KOPT-K1 (cell line): Measurements from ENCODE around the gene TMEM201.

Experiments
- H3K27ac ChIP-seq: fragments of 200-600 bp; sonication (generic); 2 replicates; pipeline ENCODE4 v1.5.1; 2016; ENCODE audit warnings: antibody characterized with exemption, mild to moderate bottlenecking, low read depth, low read length; ENCODE audit not compliant: poor library complexity, severe bottlenecking
- H3K36me3 ChIP-seq: fragments of 200-600 bp; sonication (generic); 2 replicates; pipeline ENCODE4 v1.5.1; 2017; ENCODE audit warnings: antibody characterized with exemption, mild to moderate bottlenecking, low read length, moderate library complexity; ENCODE audit not compliant: insufficient read depth
- H3K9me3 ChIP-seq: fragments of 200-600 bp; sonication (generic); 2 replicates; pipeline ENCODE4 v1.5.1; 2017; ENCODE audit warnings: antibody characterized with exemption, low read length, mild to moderate bottlenecking; ENCODE audit not compliant: insufficient read depth, poor library complexity, severe bottlenecking

TMEM201 gene, protein sequence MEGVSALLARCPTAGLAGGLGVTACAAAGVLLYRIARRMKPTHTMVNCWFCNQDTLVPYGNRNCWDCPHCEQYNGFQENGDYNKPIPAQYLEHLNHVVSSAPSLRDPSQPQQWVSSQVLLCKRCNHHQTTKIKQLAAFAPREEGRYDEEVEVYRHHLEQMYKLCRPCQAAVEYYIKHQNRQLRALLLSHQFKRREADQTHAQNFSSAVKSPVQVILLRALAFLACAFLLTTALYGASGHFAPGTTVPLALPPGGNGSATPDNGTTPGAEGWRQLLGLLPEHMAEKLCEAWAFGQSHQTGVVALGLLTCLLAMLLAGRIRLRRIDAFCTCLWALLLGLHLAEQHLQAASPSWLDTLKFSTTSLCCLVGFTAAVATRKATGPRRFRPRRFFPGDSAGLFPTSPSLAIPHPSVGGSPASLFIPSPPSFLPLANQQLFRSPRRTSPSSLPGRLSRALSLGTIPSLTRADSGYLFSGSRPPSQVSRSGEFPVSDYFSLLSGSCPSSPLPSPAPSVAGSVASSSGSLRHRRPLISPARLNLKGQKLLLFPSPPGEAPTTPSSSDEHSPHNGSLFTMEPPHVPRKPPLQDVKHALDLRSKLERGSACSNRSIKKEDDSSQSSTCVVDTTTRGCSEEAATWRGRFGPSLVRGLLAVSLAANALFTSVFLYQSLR

DNA sequence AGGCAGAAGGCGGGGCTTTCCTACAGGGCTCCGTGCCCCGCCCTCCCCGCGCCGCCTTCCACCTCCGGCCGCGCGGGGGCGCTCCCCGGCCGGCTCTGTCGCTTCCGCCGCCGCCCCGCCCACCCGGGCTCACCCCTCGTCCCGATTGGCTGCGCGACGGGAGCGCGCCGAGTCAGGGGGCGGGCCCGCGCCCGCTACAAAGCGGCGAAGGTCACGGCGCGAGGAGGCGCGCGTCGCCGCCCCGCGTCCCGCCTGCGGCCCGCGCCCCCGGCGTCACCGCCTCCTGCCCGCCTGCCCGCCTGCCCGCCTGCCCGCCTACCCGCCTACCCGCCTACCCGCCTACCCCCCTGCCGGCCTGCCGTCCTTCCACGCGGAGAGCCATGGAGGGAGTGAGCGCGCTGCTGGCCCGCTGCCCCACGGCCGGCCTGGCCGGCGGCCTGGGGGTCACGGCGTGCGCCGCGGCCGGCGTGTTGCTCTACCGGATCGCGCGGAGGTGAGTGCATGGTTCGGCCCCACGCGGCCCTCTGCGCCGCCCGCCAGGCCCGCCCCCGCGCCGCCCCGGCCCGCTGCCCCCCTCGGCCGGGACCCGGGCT is at the start of gene TMEM201:
Gene TMEM201 (plus strand): TSS at position 361 of the 593 bp plus-strand sequence. CDS start 20 bp downstream, at position 381.
- peak within 1 kb of the TSS; percentile 62 for H3K27ac ChIP-seq

DNA sequence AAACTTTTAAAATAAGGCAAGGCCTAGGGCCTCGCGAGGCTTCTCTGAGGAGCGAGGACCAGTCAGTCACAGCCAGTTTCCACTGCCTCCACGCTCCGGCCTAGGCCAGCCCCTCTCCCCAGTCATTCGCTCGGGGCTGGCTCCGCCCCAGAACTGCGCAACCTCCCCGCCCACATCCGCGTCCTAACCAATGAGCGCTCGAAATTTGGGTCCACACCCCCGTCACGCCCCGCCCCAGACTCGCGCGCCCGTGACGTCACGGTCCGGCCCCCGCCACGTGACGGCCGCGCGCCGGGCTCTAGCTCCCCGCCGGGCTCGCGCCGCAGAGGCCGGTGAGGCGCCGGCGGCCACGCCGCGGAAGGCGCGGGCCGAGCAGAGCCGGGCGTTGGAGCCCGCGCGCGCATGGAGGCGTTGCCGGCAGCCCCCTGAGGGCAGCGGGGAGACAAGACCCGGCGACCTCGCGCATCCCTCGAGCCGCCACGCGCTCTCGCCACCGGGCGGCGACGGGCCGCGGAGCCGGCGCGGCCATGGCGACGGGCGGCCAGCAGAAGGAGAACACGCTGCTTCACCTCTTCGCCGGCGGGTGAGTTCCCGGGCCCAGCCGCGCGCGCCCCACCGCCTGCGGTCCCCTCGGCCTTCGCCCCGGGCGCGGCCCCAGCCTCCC is 49.4 kb upstream of the TMEM201 start, which contains the start of gene SLC25A33:
Gene SLC25A33 (plus strand): TSS at position 301 of the 664 bp plus-strand sequence. CDS start 227 bp downstream, at position 528.
- peaks cover 7% of the 10 kb centered on the region; the same call in 1 of the 2 replicates for H3K36me3 ChIP-seq
- no peaks in the 10 kb centered on the region for H3K9me3 ChIP-seq
- H3K27ac ChIP-seq: peak within 1 kb of the TSS; percentile 62

More for the DNA sequence above, at the start of gene TMEM201:
- Histone ChIP-seq H3K9me3 (no peaks in the 10 kb centered on the region), H3K36me3 (peaks cover 35% of the 10 kb centered on the region)

DNA sequence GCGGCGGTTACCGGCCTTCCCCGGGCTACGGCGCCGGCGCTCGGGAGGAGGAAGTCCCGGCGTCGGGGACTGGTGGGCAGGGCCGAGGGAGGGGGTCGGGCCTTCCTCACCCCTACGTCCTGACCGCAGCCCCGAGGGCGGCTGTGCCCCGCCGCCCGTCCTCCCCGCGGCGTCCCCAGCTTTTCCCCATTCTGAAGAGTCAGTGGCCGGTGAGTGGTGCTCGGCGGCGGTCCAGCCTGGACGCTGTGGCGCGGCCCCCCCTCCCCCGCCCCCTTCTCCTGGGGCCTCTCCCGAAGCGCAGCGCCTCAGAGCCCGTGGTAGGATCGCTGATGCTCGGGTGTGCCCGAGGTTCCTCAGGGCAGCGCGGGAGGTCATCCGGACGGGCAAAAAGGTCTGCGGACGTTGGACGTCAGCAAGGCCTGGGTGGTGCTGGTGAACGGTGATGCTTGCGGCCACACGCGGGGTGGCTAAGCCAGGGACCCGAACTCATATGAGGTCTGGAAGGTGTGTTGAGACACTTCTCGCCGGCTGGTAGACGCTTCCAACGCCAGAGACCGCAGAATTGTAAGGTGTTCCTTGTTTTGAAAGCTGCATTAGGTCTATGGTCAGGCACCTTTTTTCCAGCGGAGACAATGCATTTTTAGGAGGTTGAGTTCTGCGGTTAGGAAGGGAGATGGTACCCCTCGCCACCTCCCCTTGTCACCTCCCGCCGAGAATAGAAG is 48.7 kb upstream of the TMEM201 start:
- Histone ChIP-seq H3K36me3 (peaks cover 7% of the 10 kb centered on the region; the same call in 1 of the 2 replicates), H3K27ac (peak overlapping the region; percentile 62), H3K9me3 (no peaks in the 10 kb centered on the region)

DNA sequence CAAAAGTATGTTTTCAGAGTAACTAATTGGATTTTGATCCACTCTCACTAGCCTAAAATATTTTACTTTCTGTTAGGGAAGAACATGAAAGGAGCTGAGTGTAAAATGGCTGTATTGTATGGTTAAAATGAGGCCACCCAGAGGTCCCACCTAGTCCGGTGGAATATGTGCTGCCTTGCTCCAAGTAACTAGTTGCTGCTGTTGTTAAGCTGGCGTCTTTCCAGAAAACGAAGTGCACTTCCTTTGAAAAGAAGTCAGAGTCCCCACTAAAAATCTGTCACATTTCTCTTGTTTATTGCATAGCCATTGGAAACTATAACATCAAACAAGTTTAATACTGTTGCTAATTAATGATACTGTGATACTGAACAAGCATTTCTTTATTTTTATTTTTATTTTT is 46.3 kb upstream of the TMEM201 start:
- Histone ChIP-seq H3K27ac (no peak overlapping the region), H3K36me3 (peaks cover 7% of the 10 kb centered on the region; the same call in 1 of the 2 replicates), H3K9me3 (no peaks in the 10 kb centered on the region)

DNA sequence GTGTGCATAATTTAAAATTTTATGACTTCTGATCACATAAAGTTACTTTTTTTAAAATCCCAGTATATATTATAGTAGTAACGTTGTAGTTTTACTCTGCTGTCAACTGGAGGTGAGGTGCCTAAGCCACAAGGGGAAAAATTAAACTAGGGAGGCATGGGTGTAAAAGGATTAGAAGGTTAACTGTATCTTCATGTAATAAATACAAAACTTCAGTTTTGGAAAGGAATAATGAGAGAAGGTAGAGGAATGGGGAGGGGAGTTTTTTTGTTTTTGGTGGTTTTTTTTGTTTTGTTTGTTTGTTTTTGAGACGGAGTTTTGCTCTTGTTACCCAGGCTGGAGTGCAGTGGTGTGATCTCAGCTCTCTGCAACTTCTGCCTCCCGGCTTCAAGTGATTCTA is 43.8 kb upstream of the TMEM201 start:
- Histone ChIP-seq H3K27ac (no peak overlapping the region), H3K36me3 (peaks cover 8% of the 10 kb centered on the region), H3K9me3 (no peaks in the 10 kb centered on the region)

DNA sequence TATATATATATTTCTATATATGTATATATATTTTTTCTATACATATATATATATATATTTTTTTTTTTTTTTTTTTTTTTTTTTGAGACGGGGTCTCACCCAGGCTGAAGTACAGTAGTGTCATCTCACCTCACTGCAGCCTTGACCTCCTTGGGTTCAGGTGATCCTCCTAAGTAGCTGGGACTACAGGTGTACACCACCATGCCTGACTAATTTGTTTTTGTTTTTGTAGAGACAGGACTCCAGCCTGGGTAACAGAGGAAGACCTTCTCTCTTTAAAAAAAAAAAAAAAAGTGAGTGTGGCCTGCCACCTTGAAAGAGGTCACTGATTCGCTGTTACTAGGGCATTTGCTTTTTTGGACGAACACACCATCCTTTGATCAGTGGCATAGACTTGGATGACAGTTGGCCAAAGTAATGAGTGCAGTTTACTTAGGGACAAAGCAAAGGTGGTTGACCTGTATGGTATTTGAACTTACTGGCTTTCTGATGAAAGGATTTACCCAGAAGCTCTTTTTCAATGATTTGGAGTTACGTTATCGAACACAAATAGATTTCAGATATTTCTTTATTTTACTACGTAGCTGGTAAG is 38.7 kb upstream of the TMEM201 start:
- Histone ChIP-seq H3K27ac (no peak overlapping the region), H3K9me3 (no peaks in the 10 kb centered on the region), H3K36me3 (peaks cover 21% of the 10 kb centered on the region)

DNA sequence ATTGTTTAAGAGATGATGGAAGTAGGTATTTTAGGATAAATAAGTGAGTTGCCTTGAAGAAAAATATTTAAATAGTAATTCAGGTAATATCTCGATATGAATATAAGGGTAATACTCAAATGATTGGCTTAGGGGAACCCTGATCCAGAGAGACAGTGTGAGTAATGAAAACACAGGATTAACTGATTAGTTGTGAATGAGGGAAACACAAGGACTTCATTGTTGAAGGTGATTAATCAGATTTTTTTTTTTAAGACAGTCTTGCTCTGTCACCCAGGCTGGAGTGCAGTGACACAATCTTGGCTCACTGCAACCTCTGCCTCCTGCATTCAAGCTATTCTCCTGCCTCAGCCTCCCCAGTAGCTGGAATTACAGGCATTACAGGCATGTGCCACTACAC is 36.7 kb upstream of the TMEM201 start:
- Histone ChIP-seq H3K36me3 (peaks cover 39% of the 10 kb centered on the region), H3K27ac (no peak overlapping the region)

DNA sequence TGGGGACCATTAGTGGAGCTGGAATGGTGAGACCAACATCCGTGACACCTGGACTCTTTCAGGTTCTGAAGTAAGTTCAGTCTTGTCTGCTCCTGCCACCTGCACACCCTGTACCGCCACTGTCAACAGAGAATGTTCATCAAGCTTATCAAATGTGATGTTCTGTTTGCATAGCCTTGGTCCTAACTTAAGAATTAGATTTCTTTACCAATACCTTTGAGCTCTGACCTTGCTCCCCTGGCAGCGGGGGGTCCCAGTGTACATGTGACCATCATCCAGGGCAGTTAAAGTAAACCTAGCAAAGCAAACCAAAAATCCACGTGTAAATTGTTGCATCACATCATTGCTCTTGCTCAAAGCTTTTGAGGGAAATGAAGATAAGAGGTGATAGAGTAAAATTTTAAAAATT is 35.0 kb upstream of the TMEM201 start:
- H3K9me3 ChIP-seq: no peaks in the 10 kb centered on the region
- H3K27ac ChIP-seq: no peak overlapping the region
- peaks cover 57% of the 10 kb centered on the region for H3K36me3 ChIP-seq

More for the DNA sequence above, 36.7 kb upstream of the TMEM201 start:
- H3K9me3 ChIP-seq: no peaks in the 10 kb centered on the region

DNA sequence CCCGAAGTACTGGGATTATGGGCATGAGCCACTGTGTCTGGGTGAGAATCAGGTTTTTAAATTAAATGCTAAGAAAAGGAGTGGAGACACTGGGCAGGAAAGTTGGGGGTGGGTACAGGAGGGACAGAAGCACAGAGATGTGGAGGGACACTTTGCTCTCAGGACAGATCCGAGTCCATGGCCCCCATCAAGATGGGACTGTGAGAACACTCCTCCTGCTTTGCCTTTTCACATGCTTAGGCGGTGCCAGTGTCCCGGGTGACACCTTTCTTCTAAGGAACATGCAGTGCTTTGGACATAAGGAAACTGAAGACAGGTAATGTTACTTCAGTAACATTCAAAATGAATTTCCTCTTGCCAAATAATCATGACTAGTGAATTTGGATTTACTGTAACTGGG is 32.8 kb upstream of the TMEM201 start:
- Histone ChIP-seq H3K36me3 (peaks cover 55% of the 10 kb centered on the region), H3K27ac (no peak overlapping the region), H3K9me3 (no peaks in the 10 kb centered on the region)

DNA sequence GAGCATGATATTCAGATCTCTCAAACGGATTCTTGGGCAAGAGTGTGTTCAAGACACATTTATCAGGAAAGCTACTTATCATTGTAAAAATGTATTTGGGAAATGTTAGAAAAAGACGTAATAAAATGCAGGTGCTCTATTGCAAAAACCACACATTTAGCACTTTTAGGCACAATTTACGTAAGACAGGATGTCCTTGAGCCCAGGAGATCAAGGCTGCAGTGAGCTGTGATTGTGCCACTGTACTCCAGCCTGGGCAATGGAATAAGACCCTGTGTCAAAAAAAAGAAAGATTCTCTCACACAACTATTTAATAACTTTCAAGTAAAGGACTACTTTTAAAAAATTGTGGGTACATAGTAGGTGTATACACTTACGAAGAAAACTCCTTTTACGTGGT is 31.1 kb upstream of the TMEM201 start:
- H3K36me3 ChIP-seq: peaks cover 65% of the 10 kb centered on the region

DNA sequence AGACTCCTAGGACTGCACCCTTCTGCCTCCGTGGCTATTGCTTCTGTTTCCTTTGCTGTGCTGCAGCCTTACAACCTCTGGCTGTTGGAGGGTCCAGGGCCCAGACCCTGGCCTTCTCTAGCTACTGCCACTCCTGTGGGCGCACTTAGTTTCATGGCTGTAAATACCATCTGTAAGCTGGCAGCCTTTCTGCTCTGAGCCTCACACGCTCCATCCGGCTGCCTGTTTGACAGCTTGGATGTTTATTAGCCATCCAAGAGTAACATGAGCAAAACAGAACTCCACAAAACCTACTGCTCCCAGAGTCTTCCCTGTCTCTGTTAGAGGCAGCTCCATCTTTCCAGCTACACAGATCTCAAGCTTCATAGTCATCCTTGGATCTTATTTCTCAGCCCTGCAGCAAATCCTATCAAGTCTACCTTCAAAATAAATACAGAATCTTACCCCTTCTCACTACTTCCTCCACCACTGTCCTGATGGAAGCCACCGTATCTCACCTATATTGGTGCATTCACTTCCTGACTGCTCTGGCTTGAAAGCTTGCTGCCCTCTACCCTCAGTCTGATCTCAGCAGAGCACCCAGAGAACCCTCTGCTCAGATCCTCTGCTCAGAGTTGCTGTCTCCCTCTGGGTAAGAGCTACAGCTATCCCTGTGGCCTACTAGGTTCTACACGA is 30.3 kb upstream of the TMEM201 start:
- Histone ChIP-seq H3K9me3 (no peaks in the 10 kb centered on the region), H3K36me3 (peaks cover 70% of the 10 kb centered on the region), H3K27ac (peak overlapping the region; percentile 10)

More for the DNA sequence above, 31.1 kb upstream of the TMEM201 start:
- Histone ChIP-seq H3K27ac (no peak overlapping the region), H3K9me3 (no peaks in the 10 kb centered on the region)

DNA sequence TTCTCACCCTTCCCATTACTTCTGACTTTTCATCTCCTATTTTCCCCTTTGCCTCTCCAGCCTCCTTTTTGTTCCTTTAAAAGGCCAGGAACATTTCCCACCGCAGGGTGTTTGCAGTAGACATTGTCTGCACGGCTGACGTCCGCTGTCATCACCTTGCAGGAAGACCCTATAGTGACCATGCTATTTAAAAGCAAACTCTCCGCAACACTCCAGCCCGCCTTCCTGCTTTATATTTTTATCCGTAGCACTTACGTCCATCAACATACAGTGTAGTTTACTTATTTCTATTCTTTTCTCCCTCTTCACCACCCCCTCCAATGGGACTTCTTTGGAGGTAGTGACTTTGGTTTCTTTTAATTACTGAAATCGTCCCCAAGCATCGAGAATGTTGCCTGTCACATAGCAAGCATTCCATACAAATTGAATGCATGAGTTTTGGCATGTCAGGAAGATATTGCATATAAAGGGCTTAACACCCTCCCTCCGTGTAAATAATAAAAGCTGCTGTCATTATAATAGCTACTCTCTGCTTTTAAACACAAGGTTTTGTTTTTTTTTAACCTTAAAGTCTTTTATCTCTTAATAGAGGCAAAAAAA is 29.7 kb upstream of the TMEM201 start:
- H3K36me3 ChIP-seq: peaks cover 68% of the 10 kb centered on the region
- no peaks in the 10 kb centered on the region for H3K9me3 ChIP-seq
- peak overlapping the region; percentile 10 for H3K27ac ChIP-seq

DNA sequence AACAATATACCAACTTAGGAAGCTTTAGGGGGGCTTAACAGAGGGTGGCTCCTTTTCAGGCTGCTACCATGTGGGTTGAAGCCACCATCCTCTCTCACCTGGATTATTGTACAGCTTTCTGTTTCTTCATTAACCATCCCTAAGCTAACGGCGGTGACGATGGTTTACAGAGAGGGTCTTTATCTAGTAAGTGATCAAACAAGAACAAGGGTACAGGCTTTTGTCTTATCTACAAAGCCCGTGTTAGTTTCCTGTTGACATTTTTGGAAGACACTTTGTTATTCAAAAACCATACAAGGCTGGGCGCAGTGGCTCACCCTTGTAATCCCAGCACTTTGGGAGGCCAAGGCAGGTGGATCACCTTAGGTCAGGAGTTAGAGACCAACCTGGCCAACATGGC is 29.0 kb upstream of the TMEM201 start:
- H3K27ac ChIP-seq: no peak overlapping the region
- H3K9me3 ChIP-seq: no peaks in the 10 kb centered on the region
- peaks cover 65% of the 10 kb centered on the region for H3K36me3 ChIP-seq
